HG02852 (cell line): Measurements from ENCODE around the gene FBXW7.
A peak's percentile ranks its signal among the peaks of the same experiment; 100 is the strongest.

Source experiments
- ATAC-seq: cut with Tn5 transposase; IDR thresholded peaks from one replicate; pipeline ENCODE4 v1.9.1; 2021; ENCODE audit warnings: mild to moderate bottlenecking, moderate library complexity; ENCODE audit not compliant: unreplicated experiment

Gene FBXW7

GRCh38 chr4:152478461-152479237 is 57.2 kb downstream of the FBXW7 start:
- ATAC-seq, result no peak

- no peak for ATAC-seq
Observed at GRCh38 chr4:152476796-152477195, 59.1 kb downstream of the FBXW7 start.

GRCh38 chr4:152471251-152471792 is 64.6 kb downstream of the FBXW7 start:
- no peak for ATAC-seq

GRCh38 chr4:152468408-152468807 is 67.5 kb downstream of the FBXW7 start:
- ATAC-seq, result no peak

GRCh38 chr4:152467101-152467500 is 68.8 kb downstream of the FBXW7 start:
- ATAC-seq, result no peak

GRCh38 chr4:152464030-152464823 is 71.7 kb downstream of the FBXW7 start:
- no peak for ATAC-seq

GRCh38 chr4:152463562-152463961 is 72.3 kb downstream of the FBXW7 start:
- no peak for ATAC-seq

GRCh38 chr4:152462695-152463094 is 73.2 kb downstream of the FBXW7 start:
- ATAC-seq, result no peak

GRCh38 chr4:152462047-152462446 is 73.8 kb downstream of the FBXW7 start:
- ATAC-seq, result peak; percentile 59

- ATAC-seq, result no peak
Observed at GRCh38 chr4:152460488-152460887, 75.4 kb downstream of the FBXW7 start.

- no peak for ATAC-seq
Observed at GRCh38 chr4:152459326-152459725, 76.6 kb downstream of the FBXW7 start.

GRCh38 chr4:152458801-152459302 is 77.0 kb downstream of the FBXW7 start:
- ATAC-seq, result peak; percentile 46

GRCh38 chr4:152456609-152457008 is 79.3 kb downstream of the FBXW7 start:
- ATAC-seq, result no peak

GRCh38 chr4:152455311-152455710 is 80.6 kb downstream of the FBXW7 start:
- ATAC-seq, result no peak

GRCh38 chr4:152454398-152455011 is 81.4 kb downstream of the FBXW7 start:
- no peak for ATAC-seq

- no peak for ATAC-seq
Observed at GRCh38 chr4:152451496-152451895, 84.4 kb downstream of the FBXW7 start.

GRCh38 chr4:152448854-152449253 is 87.0 kb downstream of the FBXW7 start:
- no peak for ATAC-seq

GRCh38 chr4:152448038-152448707 is 87.7 kb downstream of the FBXW7 start:
- no peak for ATAC-seq

- no peak for ATAC-seq
Observed at GRCh38 chr4:152443859-152444258, 92.0 kb downstream of the FBXW7 start.

- ATAC-seq, result no peak
Observed at GRCh38 chr4:152437561-152437960, 98.3 kb downstream of the FBXW7 start.

GRCh38 chr4:152436384-152436783 is 99.5 kb downstream of the FBXW7 start:
- ATAC-seq, result no peak
